A549 (cell line): ENCODE results near the gene MT1B. TPM values are rescaled to one million over a fixed set of nuclear protein-coding genes. Genes with fewer than 3 reads are reported as not detected.

ENCODE experiments used
- CBX8 ChIP-seq: fragments of 200-600 bp; sonication (generic); IDR thresholded peaks from 2 replicates; pipeline ENCODE4 v1.6.1; 2016
- CEBPB ChIP-seq, 2 experiments: fragments of >200 bp in 1 of 2; sonication (Bioruptor Twin) in 1 of 2; formaldehyde crosslinking in 1 of 2; IDR thresholded peaks; 2 replicates each; pipeline ENCODE4 v1.6.1; 2012 to 2016
- CHD2 ChIP-seq: fragments of 150-350 bp; IDR thresholded peaks from 2 replicates; pipeline ENCODE4 v1.6.1; 2014; ENCODE audit warnings: low read length; ENCODE audit not compliant: partially characterized antibody
- CHD4 ChIP-seq: fragments of 200-600 bp; sonication (generic); IDR thresholded peaks from 2 replicates; pipeline ENCODE4 v1.6.1; 2016; ENCODE audit warnings: antibody characterized with exemption, mild to moderate bottlenecking, borderline replicate concordance
- EHF ChIP-seq: fragments of 250-450 bp; sonication (Bioruptor Pico); IDR thresholded peaks from 2 replicates; pipeline ENCODE4 v1.5.0; 2020; ENCODE audit warnings: mild to moderate bottlenecking
- EP300 ChIP-seq, 2 experiments: fragments of >200 bp; sonication (Bioruptor Twin); formaldehyde crosslinking; IDR thresholded peaks; 2 replicates in 1 of 2; 3 replicates in 1 of 2; pipeline ENCODE4 v1.6.1; 2016 to 2017
- FOXS1 ChIP-seq: fragments of 250-450 bp; sonication (Bioruptor Pico); IDR thresholded peaks from 2 replicates; pipeline ENCODE4 v1.5.0; 2020; ENCODE audit warnings: mild to moderate bottlenecking, moderate library complexity
- GATA3 ChIP-seq: IDR thresholded peaks from 2 replicates; pipeline ENCODE4 v1.6.1; 2012; ENCODE audit warnings: borderline replicate concordance
- HOXB13 ChIP-seq: fragments of 250-450 bp; sonication (Bioruptor Pico); IDR thresholded peaks from 2 replicates; pipeline ENCODE4 v1.5.0; 2020; ENCODE audit warnings: low read depth, mild to moderate bottlenecking, moderate library complexity
- KDM1A ChIP-seq: fragments of 200-600 bp; sonication (generic); IDR thresholded peaks from 2 replicates; pipeline ENCODE4 v1.6.1; 2016; ENCODE audit warnings: low read depth, mild to moderate bottlenecking
- MAZ ChIP-seq: fragments of 150-350 bp; IDR thresholded peaks from 2 replicates; pipeline ENCODE4 v1.6.1; 2014; ENCODE audit warnings: antibody characterized with exemption, low read depth, low read length, borderline replicate concordance
- NFE2L2 ChIP-seq: fragments of 150-350 bp; conservative IDR thresholded peaks from 2 replicates; pipeline ENCODE4 v1.6.1; 2014; ENCODE audit warnings: low read length
- NPAS2 ChIP-seq: fragments of 250-450 bp; sonication (Bioruptor Pico); IDR thresholded peaks from 2 replicates; pipeline ENCODE4 v1.8.0; 2022; ENCODE audit warnings: mild to moderate bottlenecking, moderate library complexity, borderline replicate concordance
- NR3C1 ChIP-seq: fragments of >200 bp; sonication (Bioruptor Twin); formaldehyde crosslinking; IDR thresholded peaks from 3 replicates; pipeline ENCODE4 v1.6.1; 2017
- POLR2AphosphoS2 ChIP-seq: conservative IDR thresholded peaks from 2 replicates; pipeline ENCODE4 v1.6.1; 2012; ENCODE audit warnings: low read length, improper control_type of control experiment, inconsistent platforms
- RCOR1 ChIP-seq: fragments of 150-350 bp; IDR thresholded peaks from 2 replicates; pipeline ENCODE4 v1.6.1; 2014; ENCODE audit warnings: antibody characterized with exemption, low read length, low read depth
- RFX5 ChIP-seq: fragments of 450-650 bp; IDR thresholded peaks from 2 replicates; pipeline ENCODE4 v1.7.1; 2014; ENCODE audit warnings: antibody characterized with exemption, mild to moderate bottlenecking, moderate library complexity
- SMC3 ChIP-seq: fragments of >200 bp; sonication (Bioruptor Twin); formaldehyde crosslinking; IDR thresholded peaks from 3 replicates; pipeline ENCODE4 v1.6.1; 2018; ENCODE audit warnings: inconsistent platforms
- TFCP2L1 ChIP-seq: fragments of 250-450 bp; sonication (Bioruptor Pico); IDR thresholded peaks from 2 replicates; pipeline ENCODE4 v1.5.0; 2021; ENCODE audit warnings: mild to moderate bottlenecking
- TP53 ChIP-seq: fragments of 250-450 bp; sonication (Bioruptor Pico); IDR thresholded peaks from 2 replicates; pipeline ENCODE4 v1.5.0; 2021; ENCODE audit warnings: mild to moderate bottlenecking, moderate library complexity
- ZFP36 ChIP-seq: fragments of 450-650 bp; IDR thresholded peaks from 2 replicates; pipeline ENCODE4 v1.6.1; 2014; ENCODE audit warnings: borderline replicate concordance; ENCODE audit not compliant: partially characterized antibody
- polyA plus RNA-seq, 4 experiments: library from polyadenylated mRNA; depleted of rRNA in 3 of 4; stranded (reverse); fragments of >200 nt; fragmentation: RNase III in 1 of 4; extraction: RNeasy Plus Mini Kit Qiagen cat#74134 plus additional on column Dnase treatment in 1 of 4; gene quantifications; 2 replicates in 3 of 4; 3 replicates in 1 of 4; pipeline ENCODE4 v1.2.3, GENCODE V29; 2011 to 2017
- TF ChIP-seq, protein P1 (sequence below): fragments of 150-350 bp; IDR thresholded peaks from 2 replicates; pipeline ENCODE4 v1.6.1; 2014; ENCODE audit warnings: low read depth, mild to moderate bottlenecking, low read length
- TF ChIP-seq, protein P2 (sequence below): fragments of 250-450 bp; sonication (Bioruptor Pico); IDR thresholded peaks from 2 replicates; pipeline ENCODE4 v1.5.0; 2020; ENCODE audit warnings: low read depth, mild to moderate bottlenecking, moderate library complexity
- TF ChIP-seq, protein P3 (sequence below): IDR thresholded peaks from 2 replicates; pipeline ENCODE4 v1.6.1; 2012
- TF ChIP-seq, protein P4 (sequence below): fragments of >200 bp; sonication (Bioruptor Twin); formaldehyde crosslinking; IDR thresholded peaks from 3 replicates; pipeline ENCODE4 v1.6.1; 2016
- TF ChIP-seq, protein P5 (sequence below): IDR thresholded peaks from 2 replicates; pipeline ENCODE4 v1.6.1; 2012
- TF ChIP-seq, protein P6 (sequence below): fragments of >200 bp; sonication (Bioruptor Twin); formaldehyde crosslinking; IDR thresholded peaks from 3 replicates; pipeline ENCODE4 v1.5.1; 2016
- TF ChIP-seq, protein P7 (sequence below): fragments of 450-650 bp; IDR thresholded peaks from 2 replicates; pipeline ENCODE4 v1.6.1; 2014; ENCODE audit warnings: antibody characterized with exemption

The MT1B gene
- polyA plus RNA-seq, 2 of the 4 experiments (the other 2 are of a cell fraction), result not detected

DNA sequence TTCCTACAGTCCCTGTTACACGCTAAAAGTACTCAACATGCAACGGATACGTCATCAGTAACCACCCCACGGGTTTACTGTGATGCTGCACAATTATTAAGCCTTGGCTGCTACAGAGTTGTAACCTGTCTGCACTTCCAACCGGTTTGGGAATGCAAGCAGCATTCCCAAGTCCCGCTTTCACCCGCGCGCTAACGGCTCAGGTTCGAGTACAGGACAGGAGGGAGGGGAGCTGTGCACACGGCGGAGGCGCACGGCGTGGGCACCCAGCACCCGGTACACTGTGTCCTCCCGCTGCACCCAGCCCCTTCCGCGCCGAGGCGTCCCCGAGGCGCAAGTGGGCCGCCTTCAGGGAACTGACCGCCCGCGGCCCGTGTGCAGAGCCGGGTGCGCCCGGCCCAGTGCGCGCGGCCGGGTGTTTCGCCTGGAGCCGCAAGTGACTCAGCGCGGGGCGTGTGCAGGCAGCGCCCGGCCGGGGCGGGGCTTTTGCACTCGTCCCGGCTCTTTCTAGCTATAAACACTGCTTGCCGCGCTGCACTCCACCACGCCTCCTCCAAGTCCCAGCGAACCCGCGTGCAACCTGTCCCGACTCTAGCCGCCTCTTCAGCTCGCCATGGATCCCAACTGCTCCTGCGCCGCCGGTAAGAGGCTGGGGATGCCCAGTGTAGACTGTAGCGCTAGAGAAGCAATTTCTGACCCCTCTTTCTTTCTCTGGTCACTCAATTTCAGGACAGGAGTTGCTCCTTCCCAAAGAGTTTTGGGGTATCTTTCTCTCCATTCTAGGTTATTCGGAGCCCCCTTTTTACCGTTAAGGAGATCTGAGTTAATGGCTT, 43.4 kb upstream of the MT1B start, which contains the start of gene MT2A (continued):
- TF ChIP-seq, protein P1, sequence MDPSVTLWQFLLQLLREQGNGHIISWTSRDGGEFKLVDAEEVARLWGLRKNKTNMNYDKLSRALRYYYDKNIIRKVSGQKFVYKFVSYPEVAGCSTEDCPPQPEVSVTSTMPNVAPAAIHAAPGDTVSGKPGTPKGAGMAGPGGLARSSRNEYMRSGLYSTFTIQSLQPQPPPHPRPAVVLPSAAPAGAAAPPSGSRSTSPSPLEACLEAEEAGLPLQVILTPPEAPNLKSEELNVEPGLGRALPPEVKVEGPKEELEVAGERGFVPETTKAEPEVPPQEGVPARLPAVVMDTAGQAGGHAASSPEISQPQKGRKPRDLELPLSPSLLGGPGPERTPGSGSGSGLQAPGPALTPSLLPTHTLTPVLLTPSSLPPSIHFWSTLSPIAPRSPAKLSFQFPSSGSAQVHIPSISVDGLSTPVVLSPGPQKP, result no peak
- TF ChIP-seq, protein P2, sequence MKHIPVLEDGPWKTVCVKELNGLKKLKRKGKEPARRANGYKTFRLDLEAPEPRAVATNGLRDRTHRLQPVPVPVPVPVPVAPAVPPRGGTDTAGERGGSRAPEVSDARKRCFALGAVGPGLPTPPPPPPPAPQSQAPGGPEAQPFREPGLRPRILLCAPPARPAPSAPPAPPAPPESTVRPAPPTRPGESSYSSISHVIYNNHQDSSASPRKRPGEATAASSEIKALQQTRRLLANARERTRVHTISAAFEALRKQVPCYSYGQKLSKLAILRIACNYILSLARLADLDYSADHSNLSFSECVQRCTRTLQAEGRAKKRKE (CRISPR knock-in tag), result no peak
- TF ChIP-seq EHF (CRISPR knock-in tag) (no peak), TP53 (CRISPR knock-in tag) (no peak), NR3C1 (no peak), CHD2 (no peak), MAZ (no peak), NFE2L2 (no peak), KDM1A (0 out of 2 replicates have a peak, but pooled peaks have one; percentile 5), HOXB13 (CRISPR knock-in tag) (0 out of 2 replicates have a peak, but pooled peaks have one; percentile 14), EP300 (IDR thresholded peaks at IDR 0.05) (no peak; a peak in 1 of 5 replicates), TFCP2L1 (CRISPR knock-in tag) (no peak), GATA3 (0 out of 2 replicates have a peak, but pooled peaks have one; percentile 10), ZFP36 (no peak), CBX8 (no peak), NPAS2 (CRISPR knock-in tag) (no peak), SMC3 (no peak), RCOR1 (no peak), RFX5 (peak; percentile 68; the same call in 1 of the 2 replicates), POLR2AphosphoS2 (no peak), CHD4 (no peak), CEBPB (IDR thresholded peaks at IDR 0.05) (no peak), FOXS1 (no peak)
- TF ChIP-seq, protein P3, sequence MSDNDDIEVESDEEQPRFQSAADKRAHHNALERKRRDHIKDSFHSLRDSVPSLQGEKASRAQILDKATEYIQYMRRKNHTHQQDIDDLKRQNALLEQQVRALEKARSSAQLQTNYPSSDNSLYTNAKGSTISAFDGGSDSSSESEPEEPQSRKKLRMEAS, result peak; percentile 85
- TF ChIP-seq, protein P4, sequence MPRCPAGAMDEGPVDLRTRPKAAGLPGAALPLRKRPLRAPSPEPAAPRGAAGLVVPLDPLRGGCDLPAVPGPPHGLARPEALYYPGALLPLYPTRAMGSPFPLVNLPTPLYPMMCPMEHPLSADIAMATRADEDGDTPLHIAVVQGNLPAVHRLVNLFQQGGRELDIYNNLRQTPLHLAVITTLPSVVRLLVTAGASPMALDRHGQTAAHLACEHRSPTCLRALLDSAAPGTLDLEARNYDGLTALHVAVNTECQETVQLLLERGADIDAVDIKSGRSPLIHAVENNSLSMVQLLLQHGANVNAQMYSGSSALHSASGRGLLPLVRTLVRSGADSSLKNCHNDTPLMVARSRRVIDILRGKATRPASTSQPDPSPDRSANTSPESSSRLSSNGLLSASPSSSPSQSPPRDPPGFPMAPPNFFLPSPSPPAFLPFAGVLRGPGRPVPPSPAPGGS, result peak; percentile 89; the same call in 2 of the 3 replicates
- TF ChIP-seq, protein P5, sequence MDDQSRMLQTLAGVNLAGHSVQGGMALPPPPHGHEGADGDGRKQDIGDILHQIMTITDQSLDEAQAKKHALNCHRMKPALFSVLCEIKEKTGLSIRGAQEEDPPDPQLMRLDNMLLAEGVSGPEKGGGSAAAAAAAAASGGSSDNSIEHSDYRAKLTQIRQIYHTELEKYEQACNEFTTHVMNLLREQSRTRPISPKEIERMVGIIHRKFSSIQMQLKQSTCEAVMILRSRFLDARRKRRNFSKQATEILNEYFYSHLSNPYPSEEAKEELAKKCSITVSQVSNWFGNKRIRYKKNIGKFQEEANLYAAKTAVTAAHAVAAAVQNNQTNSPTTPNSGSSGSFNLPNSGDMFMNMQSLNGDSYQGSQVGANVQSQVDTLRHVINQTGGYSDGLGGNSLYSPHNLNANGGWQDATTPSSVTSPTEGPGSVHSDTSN, result peak; percentile 31; the same call in 1 of the 2 replicates
- TF ChIP-seq, protein P6, sequence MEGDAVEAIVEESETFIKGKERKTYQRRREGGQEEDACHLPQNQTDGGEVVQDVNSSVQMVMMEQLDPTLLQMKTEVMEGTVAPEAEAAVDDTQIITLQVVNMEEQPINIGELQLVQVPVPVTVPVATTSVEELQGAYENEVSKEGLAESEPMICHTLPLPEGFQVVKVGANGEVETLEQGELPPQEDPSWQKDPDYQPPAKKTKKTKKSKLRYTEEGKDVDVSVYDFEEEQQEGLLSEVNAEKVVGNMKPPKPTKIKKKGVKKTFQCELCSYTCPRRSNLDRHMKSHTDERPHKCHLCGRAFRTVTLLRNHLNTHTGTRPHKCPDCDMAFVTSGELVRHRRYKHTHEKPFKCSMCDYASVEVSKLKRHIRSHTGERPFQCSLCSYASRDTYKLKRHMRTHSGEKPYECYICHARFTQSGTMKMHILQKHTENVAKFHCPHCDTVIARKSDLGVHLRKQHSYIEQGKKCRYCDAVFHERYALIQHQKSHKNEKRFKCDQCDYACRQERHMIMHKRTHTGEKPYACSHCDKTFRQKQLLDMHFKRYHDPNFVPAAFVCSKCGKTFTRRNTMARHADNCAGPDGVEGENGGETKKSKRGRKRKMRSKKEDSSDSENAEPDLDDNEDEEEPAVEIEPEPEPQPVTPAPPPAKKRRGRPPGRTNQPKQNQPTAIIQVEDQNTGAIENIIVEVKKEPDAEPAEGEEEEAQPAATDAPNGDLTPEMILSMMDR, result no peak
- TF ChIP-seq, protein P7, sequence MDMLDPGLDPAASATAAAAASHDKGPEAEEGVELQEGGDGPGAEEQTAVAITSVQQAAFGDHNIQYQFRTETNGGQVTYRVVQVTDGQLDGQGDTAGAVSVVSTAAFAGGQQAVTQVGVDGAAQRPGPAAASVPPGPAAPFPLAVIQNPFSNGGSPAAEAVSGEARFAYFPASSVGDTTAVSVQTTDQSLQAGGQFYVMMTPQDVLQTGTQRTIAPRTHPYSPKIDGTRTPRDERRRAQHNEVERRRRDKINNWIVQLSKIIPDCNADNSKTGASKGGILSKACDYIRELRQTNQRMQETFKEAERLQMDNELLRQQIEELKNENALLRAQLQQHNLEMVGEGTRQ, result no peak
